ENCODE results near the gene SHF. TPM values are rescaled to one million over a fixed set of nuclear protein-coding genes. Genes with fewer than 3 reads are reported as not detected.
A peak's percentile ranks its signal among the peaks of the same experiment; 100 is the strongest.
"Not testable (repeated sequence)": the region's sequence is repeated elsewhere in the genome, so short reads cannot be mapped to it uniquely, and the experiment has no call there.

SHF gene
- total RNA-seq: 7.9 TPM

- DNase-seq (ENCODE audit: low spot score): no peak
Observed at GRCh38 chr15:45187894-45188830, at the start of gene SHF. Gene SHF, minus strand, starts transcription at chr15:45187966. Its CDS starts 15 bp downstream, at chr15:45187951.

DNA sequence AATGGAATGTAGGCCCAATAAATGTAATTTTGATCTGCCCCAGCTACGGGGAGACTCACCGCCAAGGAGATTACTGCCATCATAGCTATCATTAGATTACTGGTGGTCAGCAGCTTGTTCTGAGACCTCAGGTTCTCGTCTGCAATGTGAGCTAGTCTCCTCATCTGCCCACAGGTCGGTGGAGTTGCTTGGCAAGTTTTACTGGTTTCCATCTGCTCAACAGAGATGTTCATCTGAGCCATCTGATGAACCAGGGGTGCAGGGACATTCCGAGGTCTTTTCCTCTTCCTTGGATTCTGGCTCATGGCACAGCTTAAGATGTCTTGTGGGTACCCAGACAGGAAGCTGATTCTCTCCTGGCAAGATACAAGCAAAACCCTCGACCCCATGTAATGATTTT is 49.0 kb upstream of the SHF start:
- DNase-seq (ENCODE audit: low spot score): not testable (repeated sequence)

DNA sequence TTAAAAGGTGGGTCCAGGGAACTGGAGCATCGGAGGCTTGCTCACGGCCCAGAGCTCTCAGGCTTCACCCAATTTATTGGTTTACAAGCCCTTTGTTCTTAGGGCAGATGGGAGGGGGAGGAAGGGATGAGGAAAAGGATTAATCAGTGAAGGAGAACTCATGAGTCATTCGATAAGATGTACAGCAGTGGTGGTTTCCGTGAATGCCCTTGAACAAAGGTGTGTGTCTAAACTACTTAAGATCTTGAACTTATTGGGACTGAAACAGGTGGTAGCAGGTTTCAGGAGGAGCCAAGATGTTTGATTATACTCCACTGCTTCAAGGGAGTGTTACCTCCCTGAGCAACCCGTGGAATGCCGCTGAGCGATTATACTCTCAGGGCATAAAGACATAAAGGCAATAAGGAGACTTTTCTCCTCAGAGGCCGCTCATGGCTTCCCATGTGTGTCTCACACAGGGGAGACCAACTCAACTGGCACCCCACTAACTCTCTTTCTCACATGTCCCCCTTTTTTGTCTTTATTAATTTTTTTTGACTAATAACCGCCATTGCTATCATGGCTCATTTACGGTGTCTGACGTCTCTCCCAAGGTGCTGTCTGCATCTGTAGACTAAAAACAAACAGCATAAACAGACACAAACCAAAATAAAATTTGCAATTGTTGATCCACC is 46.9 kb upstream of the SHF start:
- DNase-seq (ENCODE audit: low spot score): no peak

DNA sequence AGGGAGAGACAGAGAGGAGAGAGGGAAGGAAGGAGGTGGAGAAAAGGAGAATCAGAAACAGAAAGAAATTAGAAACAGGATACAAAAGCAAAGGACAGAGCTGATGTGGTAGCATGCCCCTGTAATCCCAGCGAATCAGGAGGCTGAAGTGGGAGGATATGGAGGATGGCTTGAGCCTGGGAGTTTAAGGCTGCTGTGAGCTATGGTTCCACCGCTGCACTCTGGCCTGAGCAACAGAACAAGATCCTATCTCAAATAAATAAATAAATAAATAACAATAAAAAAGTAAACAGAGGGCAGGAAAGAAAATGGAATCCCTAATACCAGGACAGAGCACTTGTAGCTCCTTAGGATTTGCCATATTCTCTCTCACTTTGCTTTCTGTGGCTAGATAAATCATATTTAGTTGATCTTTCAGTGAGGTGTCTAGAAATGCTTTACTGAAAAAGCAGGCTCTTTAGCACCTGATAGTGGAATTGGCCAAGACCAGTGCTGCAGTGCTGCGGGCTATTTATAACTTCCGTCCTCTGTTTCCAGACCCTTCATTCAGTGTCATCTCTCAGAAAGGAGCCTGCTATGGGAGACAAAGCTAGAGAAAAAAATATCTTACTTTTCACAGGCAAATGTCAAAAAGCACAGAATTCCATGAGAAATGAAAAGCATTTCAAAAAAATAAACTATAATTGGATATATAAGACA is 44.2 kb upstream of the SHF start:
- no peak for DNase-seq (ENCODE audit: low spot score)

- no peak for DNase-seq (ENCODE audit: low spot score)
Observed at GRCh38 chr15:45231132-45231531, 43.4 kb upstream of the SHF start.

DNA sequence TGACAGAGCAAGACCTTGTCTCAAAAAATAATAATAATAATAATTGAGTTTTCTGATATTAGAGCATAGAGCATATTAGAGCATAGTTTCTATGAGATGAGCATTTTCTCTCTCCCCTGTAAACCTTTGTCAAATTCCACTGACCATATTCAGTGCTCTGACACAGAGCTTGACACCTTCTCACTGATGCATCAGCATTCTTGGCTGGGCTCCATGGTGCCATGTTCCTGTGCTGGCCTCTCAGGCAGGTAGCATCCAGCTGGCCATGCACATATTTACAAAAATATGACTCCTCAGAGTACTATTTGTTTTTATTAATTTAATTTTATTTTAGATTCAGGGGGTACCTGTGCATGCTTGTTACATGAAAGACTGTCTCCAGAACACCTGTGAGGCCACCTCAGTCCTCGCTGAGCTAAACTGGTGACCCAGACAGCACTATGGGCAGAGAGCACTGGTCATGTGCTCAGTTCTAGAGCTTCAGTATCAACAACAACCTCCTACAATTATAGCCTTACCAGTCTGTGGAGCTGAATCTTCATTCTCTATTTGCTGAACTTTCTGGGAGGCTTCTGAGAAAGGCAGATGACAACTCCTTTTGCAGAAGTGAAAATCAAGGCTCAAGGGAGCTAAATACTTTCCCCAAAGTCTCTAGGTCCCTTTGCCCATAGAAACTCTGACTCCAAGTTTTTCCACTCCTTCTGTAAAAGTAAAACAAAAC is 42.6 kb upstream of the SHF start:
- DNase-seq (ENCODE audit: low spot score): no peak

GRCh38 chr15:45228931-45229330 is 41.2 kb upstream of the SHF start:
- DNase-seq (ENCODE audit: low spot score): no peak

DNA sequence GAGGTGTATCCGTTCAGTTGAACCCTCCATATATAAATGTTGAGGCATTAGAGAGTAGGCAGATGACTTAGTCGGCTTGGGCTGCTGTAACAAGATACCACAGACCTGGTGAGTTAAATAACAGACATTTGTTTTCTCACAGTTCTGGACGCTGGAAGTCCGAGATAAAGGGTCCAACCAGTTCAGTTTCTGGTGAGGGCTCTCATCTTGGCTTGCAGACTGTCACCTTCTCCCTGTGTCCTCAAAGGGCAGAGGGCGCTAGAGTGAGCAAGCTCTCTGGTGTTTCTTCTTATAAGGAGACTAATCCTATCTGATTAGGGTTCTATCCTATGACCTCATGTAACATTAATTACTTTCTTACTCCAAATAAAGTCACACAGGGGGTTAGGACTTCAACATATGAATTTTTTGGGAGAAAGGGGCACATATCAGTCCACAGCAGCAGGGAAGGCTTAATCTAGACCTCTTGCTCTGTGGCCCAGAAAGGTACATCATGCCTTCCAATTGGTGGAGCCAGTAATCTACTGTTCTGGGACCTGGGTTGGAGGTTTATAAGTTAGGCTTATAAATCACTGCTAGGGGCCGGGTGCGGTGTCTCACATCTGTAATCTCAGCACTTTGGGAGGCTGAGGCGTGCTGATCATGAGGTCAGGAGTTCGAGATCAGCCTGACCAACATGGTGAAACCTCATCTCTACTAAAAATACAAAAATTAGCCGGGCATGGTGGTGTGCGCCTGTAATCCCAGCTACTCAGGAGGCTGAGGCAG is 37.9 kb upstream of the SHF start:
- no peak for DNase-seq (ENCODE audit: low spot score)

DNA sequence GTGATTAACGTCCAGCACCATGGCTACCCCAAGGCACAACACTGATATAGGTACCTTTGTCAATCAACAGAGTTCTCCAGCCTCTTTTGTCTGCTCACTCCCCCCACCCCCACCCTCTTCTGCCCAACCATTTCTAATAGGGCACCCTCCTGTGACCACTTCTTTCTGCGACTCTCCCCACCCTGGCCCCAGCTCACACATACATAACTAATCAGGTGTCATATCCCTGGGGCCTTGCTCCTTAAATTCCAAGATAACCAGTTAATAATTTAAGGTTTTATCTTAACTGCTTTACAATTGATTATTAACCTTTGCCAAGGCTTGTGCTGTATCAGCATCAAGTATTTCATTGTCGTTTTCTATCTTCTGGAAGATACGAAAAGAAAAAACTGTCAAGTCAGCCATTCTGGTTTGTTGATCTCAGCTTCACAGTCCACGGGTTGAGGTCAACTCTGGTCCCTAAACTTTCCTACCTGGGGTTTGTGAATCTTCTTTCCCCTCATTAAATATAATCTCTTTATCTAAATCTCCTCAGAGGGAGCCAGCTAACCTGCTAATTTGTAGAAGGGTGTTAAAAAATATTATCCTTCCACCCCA is 37.0 kb upstream of the SHF start:
- DNase-seq (ENCODE audit: low spot score): no peak

DNA sequence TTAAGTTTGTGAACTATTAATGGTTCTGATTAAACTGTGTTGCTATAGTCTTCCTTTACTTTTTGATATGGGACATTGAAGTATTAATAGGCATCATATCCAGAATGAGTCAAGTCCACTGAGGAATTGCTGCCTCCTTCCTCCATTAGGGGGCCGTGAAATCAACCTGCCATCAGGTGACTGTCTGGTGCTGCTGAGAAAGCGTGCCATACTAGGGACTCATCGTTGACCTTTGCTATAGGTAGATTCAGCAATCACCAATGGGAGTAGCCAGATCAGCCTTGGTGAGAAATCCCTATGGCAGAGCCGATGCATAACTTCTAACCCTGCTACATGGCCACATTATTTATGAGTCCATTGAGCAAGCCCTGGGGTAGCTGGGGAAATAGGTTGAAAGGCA is 34.2 kb upstream of the SHF start:
- no peak for DNase-seq (ENCODE audit: low spot score)

DNA sequence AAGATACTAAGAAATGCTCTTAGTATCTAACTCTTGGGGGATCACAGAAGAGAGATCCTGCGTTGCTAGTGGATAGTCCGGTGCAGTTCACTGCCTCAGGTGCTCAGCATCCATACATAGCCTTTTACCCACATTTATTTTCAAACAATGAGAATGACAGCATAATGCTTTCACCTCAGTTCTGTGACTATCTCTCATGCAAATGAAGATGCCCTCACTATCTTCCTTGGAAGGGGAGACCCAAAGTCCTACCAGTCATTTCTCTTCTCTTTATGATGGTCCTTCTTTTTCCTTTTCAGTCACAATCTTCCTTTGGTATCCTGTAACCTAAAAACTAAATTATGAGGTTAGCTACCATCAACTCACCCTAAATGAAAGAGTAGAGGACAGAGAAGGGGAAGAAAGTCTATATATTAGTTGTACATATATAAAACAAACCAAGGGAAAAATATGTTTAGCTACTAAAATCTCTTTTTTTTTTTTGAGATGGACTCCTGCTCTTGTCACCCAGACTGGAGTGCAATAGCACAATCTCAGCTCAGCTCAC is 33.4 kb upstream of the SHF start:
- no peak for DNase-seq (ENCODE audit: low spot score)

DNA sequence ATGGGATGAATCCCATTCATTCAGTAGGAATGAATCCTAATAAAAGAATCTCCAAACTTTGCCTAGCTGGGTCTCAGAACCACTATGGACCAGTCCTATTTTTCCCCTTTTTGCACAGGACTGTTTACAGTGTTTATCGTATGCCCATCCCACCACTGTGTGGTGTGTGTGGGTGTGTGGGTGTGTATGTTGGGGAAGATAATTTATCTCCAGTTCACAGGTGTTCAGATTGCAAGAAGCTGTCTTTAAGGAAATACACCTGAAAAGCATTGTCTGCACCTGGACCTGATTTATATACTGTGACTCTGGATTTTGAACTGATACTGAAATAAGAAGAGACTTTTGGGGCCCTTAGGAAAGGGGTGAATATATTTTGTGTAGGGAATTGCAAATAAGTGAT is 24.7 kb upstream of the SHF start:
- DNase-seq (ENCODE audit: low spot score): no peak

GRCh38 chr15:45205192-45205591 is 17.4 kb upstream of the SHF start:
- no peak for DNase-seq (ENCODE audit: low spot score)

DNA sequence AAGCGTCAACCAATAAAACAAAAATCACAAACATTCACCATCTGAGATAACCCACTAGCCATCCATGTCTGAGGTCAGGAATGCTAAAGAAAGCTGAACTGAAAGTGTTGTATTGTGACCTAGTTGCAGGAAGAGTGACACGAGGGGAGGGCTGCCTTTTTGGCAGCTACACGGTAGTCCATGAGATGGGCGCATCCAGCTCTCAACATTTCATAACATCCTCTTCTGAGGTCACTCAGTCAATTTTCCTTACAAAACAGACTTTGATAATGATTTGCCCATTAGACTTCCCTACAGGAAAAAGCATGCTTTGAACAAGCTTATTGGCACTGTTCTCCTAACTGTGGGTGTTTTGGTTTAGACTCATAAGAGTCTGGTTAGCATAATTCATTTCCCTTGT is 15.4 kb upstream of the SHF start:
- no peak for DNase-seq (ENCODE audit: low spot score)

- no peak for DNase-seq (ENCODE audit: low spot score)
Observed at GRCh38 chr15:45201869-45202268, 14.1 kb upstream of the SHF start.

DNA sequence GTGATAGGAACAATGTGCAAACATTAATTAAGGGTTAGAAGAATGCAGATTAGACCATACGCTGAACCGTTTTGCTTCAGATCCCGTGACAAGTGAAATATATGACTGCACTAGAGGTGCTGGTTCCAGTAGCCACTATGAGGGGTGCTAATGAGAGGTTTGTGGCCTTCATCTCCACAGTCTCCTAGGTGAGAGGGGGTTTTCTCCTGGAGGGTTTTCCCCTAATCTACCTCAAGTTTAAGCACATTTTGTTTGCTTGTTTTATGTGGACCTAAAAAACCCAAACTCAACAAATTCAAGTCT is 13.7 kb upstream of the SHF start:
- DNase-seq (ENCODE audit: low spot score): no peak

- peak; percentile 91 for DNase-seq (ENCODE audit: low spot score)
Observed at GRCh38 chr15:45200799-45201556, 13.2 kb upstream of the SHF start.

- DNase-seq (ENCODE audit: low spot score): peak; percentile 99
Observed at GRCh38 chr15:45200001-45200798, 12.4 kb upstream of the SHF start.

Measured in ureter (tissue), 1 donor.